SK-N-SH treated with all-trans-retinoic acid at 6 μM for 48 hours (cell line): Measurements from ENCODE around the gene PKMYT1.

Experiments used
- ATAC-seq: fragments of 200-7000 bp; cut with Tn5 transposase; 3 replicates; pipeline ENCODE4 v1.9.1; 2020; ENCODE audit warnings: mild to moderate bottlenecking, moderate library complexity
- BACH2 ChIP-seq: fragments of 250-450 bp; sonication (Bioruptor Pico); IDR thresholded peaks from 2 replicates; pipeline ENCODE4 v1.9.0; 2021; ENCODE audit warnings: mild to moderate bottlenecking, borderline replicate concordance
- CSRNP3 ChIP-seq: fragments of 250-450 bp; sonication (Bioruptor Pico); IDR thresholded peaks from 2 replicates; pipeline ENCODE4 v1.5.1; 2021; ENCODE audit warnings: mild to moderate bottlenecking, moderate library complexity
- GLIS3 ChIP-seq: fragments of 250-450 bp; sonication (Bioruptor Pico); IDR thresholded peaks from 2 replicates; pipeline ENCODE4 v1.5.0; 2020; ENCODE audit warnings: mild to moderate bottlenecking, moderate library complexity
- ISL1 ChIP-seq: fragments of 250-450 bp; sonication (Bioruptor Pico); IDR thresholded peaks from 2 replicates; pipeline ENCODE4 v2.1.2; 2022; ENCODE audit warnings: mild to moderate bottlenecking, moderate library complexity
- OSR1 ChIP-seq: fragments of 250-450 bp; sonication (Bioruptor Pico); IDR thresholded peaks from 2 replicates; pipeline ENCODE4 v1.8.0; 2022; ENCODE audit warnings: moderate library complexity, mild to moderate bottlenecking, inconsistent platforms
- PATZ1 ChIP-seq: fragments of 250-450 bp; sonication (Bioruptor Pico); IDR thresholded peaks from 2 replicates; pipeline ENCODE4 v1.8.0; 2020; ENCODE audit warnings: mild to moderate bottlenecking, moderate library complexity, borderline replicate concordance
- POU6F1 ChIP-seq: fragments of 250-450 bp; sonication (Bioruptor Pico); IDR thresholded peaks from 2 replicates; pipeline ENCODE4 v1.8.0; 2021; ENCODE audit warnings: low read depth, mild to moderate bottlenecking, moderate library complexity, borderline replicate concordance
- PPARA ChIP-seq: fragments of 250-450 bp; sonication (Bioruptor Pico); IDR thresholded peaks from 2 replicates; pipeline ENCODE4 v1.5.0; 2020; ENCODE audit warnings: mild to moderate bottlenecking, borderline replicate concordance
- RARB ChIP-seq: fragments of 250-450 bp; sonication (Bioruptor Pico); IDR thresholded peaks from 2 replicates; pipeline ENCODE4 v1.8.0; 2021; ENCODE audit warnings: mild to moderate bottlenecking, moderate library complexity
- SNAI2 ChIP-seq: fragments of 250-450 bp; sonication (Bioruptor Pico); IDR thresholded peaks from 2 replicates; pipeline ENCODE4 v1.5.0; 2020; ENCODE audit warnings: mild to moderate bottlenecking, moderate library complexity
- TCF4 ChIP-seq: fragments of 250-450 bp; sonication (Bioruptor Pico); IDR thresholded peaks from 2 replicates; pipeline ENCODE4 v1.8.0; 2021; ENCODE audit warnings: mild to moderate bottlenecking, moderate library complexity, borderline replicate concordance
- TOX ChIP-seq: fragments of 250-450 bp; sonication (Bioruptor Pico); IDR thresholded peaks from 2 replicates; pipeline ENCODE4 v1.8.0; 2021; ENCODE audit warnings: mild to moderate bottlenecking, moderate library complexity, borderline replicate concordance
- ZC3H10 ChIP-seq: fragments of 250-450 bp; sonication (Bioruptor Pico); IDR thresholded peaks from 2 replicates; pipeline ENCODE4 v1.5.1; 2021; ENCODE audit warnings: mild to moderate bottlenecking, moderate library complexity
- ZFP3 ChIP-seq: fragments of 250-450 bp; sonication (Bioruptor Pico); IDR thresholded peaks from 2 replicates; pipeline ENCODE4 v1.5.0; 2020; ENCODE audit warnings: mild to moderate bottlenecking, moderate library complexity
- ZFP30 ChIP-seq: fragments of 450-650 bp; formaldehyde crosslinking; IDR thresholded peaks from 2 replicates; pipeline ENCODE4 v1.5.0; 2022; ENCODE audit warnings: mild to moderate bottlenecking, moderate library complexity
- ZNF565 ChIP-seq: fragments of 450-650 bp; formaldehyde crosslinking; conservative IDR thresholded peaks from 2 replicates; pipeline ENCODE4 v1.5.0; 2020; ENCODE audit warnings: low read depth, mild to moderate bottlenecking, moderate library complexity

Gene PKMYT1

GRCh38 chr16:3015865-3016521 is 35.7 kb upstream of the PKMYT1 start (continued):
- no peak for TF ChIP-seq ZNF565 (CRISPR knock-in tag)

- no peak for ATAC-seq
- no peak for TF ChIP-seq BACH2
- no peak for TF ChIP-seq ZC3H10 (CRISPR knock-in tag)
- no peak for TF ChIP-seq TOX
- no peak for TF ChIP-seq GLIS3 (CRISPR knock-in tag)
- no peak for TF ChIP-seq ISL1
- TF ChIP-seq PATZ1 (CRISPR knock-in tag), result no peak
These were observed 34.7 kb upstream of the PKMYT1 start for GRCh38 chr16:3014971-3015370.

- TF ChIP-seq ZFP3, result no peak
- TF ChIP-seq TOX, result no peak
- no peak for TF ChIP-seq PPARA (CRISPR knock-in tag)
- TF ChIP-seq SNAI2 (CRISPR knock-in tag), result no peak
- no peak for TF ChIP-seq ZC3H10 (CRISPR knock-in tag)
- no peak for TF ChIP-seq POU6F1 (CRISPR knock-in tag)
- no peak for TF ChIP-seq CSRNP3 (CRISPR knock-in tag)
- no peak for TF ChIP-seq RARB (CRISPR knock-in tag)
- TF ChIP-seq ISL1, result no peak
- no peak for TF ChIP-seq PATZ1 (CRISPR knock-in tag)
- TF ChIP-seq BACH2, result no peak
- TF ChIP-seq ZNF565 (CRISPR knock-in tag), result no peak
- TF ChIP-seq TCF4, result no peak
- no peak for ATAC-seq
These were observed 33.9 kb upstream of the PKMYT1 start for GRCh38 chr16:3013998-3014690.

- TF ChIP-seq OSR1 (CRISPR knock-in tag), result no peak
- no peak for TF ChIP-seq GLIS3 (CRISPR knock-in tag)
- TF ChIP-seq ZFP3, result no peak
- no peak for TF ChIP-seq POU6F1 (CRISPR knock-in tag)
- no peak for TF ChIP-seq ISL1
- no peak for TF ChIP-seq BACH2
- no peak for TF ChIP-seq ZFP30
- no peak; the same call in 2 of the 3 replicates for ATAC-seq
These were observed 33.3 kb upstream of the PKMYT1 start for GRCh38 chr16:3013491-3013951.
